NCI-H1694 treated with DMSO at 0.1 percent for 48 hours (cell line): ENCODE measurements around the gene FGD2.

Experiments used
- DNase-seq: peaks from one replicate; lab custom pipeline; 2025; lab: John Stamatoyannopoulos, UW

Gene FGD2

DNA sequence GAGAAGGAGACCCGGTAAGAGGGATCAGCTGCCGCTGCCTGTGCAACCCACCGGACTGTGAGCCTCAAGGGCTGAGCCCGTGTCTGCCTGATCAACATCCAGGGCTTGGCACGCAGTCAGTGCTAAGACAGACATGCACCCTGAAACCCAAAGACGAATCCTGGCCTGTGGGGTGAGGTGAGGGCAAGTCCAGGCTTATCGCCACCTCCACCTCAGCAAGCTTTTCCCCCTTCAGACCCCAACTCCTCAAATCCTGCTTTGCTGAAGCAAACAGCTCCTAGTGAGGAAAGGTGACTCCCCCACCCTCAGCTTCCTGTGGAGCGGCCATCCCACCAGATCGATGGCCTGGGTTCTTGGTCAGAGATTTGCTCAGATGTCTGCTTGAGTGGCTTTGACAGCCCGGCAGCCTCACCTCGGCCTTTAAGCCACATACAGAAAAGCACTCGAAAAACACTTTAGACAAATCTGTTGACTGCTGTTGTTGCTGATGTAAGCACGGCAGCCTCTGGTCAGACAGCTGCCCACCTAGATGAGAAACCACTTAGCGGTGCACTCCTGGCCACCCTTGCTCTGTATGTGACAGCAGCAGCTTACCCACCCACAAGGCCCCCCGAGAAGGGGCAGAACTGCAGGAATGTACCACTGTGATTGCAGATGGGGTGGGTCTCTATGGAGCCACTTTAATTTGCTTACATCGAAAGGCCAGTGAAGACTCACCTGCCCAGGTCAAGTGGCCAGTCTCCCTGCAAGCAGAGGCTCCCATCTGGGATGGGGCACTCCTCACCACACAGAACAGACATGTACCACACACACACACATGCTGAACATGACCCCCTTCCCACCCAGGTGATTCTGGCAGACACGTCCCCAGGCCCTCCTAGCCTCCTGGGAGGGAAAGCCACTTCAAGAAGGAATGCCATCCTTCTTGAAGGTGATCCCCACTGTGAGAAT is 34.3 kb upstream of the FGD2 start:
- no peak for DNase-seq

DNA sequence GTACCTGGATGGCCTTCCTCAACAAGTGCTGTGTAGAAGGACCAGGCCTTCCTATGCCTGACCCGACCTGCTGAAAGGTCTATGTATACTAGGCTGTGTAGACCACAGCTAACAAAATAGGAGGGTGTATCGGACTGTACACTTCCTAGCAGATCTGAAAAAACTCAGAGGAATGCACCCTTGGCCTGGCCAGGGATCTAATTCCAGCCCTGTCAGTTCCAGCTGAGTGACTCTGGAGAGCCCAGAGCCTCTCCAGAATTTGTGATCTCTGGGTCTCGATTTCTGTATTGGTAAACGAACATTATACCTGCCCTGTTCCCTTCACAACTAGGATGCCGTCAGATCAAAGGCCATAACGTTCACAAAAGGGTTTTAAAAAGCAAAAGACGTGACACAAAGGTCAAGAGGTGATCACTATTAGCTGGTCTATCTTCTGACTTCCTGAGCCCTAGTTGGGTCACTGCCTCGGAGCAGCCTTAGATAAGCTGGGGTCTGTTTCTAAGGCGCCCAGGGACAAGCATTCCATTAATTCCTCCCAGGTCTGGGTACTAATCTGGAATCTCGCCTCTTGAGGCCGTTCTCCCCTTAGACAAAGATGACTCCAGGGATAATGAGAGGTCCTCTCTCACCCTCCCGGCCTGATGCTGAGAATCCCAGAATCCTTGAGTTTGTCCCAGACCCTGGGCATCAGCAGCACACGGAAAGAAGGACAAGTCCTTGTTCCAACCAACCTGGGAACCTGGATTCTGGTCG is 33.4 kb upstream of the FGD2 start:
- no peak for DNase-seq

DNA sequence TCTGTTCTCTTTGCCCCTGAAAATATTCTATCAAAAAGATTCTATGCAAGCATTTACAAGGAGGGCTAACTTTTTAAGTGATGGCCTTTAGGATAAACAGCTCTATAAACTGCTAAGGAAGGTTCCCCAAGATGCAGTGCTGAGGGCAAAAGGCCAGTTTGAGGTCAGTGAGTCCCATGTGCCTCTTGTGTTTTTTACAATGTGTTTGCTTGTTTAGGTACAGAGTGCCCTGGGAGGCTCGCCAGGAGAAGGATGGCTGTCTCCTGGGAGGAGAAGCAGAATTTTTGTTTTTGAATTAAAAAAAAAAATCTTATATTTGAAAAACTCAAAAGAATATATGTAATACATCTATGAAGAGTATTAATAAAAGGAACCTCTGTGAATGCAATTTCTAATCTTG is 32.3 kb upstream of the FGD2 start:
- no peak for DNase-seq

DNA sequence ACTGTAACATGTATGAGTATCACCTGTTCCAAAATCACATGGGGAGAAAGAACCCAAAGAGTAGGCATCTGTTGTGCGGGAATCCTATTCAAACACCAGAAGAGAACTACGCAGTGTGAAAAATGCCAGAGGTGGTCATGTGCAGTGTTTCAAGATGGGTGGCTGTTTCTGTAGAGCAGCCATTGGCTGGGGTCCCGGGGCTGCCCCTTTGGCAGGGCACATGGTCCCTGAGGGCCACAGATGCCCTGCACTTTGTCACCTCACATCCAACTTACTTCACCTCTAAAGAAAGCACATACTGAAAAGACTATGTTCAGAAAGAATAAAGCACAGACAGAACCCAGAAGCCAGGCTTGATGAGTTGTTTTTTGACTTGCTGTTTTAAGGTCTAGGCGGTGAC is 31.8 kb upstream of the FGD2 start:
- DNase-seq: no peak

DNA sequence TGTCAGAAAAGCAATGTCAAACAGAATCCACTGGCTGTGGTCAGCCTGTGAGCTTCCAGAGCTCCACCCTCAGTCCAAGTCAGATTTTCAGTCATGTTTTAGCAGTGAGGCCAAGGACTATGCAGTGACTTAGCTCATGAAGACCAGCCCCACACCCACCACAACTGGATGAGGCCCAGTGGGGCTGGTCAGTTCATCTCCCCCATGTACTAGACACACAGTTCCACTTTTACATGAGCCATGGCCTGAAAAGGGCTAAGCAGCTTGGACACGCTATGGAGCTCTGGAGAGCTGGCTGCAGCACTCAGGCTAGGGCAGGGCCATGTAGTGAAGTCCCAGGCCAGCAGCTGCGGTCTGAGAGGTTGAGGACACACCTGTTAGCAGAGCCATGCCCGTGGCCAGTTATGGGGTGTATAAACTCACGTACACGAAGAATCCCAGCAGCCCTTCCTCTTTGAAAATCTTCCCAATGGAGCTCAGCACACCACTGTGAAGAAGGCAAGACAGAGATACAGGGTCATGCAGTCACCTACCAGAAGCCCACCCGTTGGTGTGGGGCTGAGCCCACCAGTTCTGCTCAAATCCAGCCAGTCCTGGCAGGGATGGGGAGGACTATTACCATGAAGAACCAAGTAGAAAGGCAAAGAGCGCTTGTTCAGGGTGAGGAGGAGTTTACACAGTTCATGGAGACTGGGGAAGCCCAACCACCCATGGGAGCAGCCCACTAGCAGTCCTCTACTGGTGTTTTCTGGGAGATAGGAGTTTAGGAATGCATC is 30.0 kb upstream of the FGD2 start:
- DNase-seq: no peak

DNA sequence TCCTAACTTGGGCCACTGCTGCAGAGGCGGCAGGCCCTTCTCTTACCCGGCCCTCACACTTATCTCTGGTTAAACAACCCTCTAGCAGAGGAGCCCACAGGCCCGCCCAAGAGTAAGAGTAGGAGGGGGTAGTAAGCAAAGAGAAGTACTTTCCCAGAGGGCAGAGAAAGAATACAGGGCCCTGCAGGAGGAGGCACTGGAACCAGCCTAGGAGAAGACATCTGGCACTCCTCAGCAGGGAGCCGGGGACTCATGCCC is 29.5 kb upstream of the FGD2 start:
- no peak for DNase-seq

DNA sequence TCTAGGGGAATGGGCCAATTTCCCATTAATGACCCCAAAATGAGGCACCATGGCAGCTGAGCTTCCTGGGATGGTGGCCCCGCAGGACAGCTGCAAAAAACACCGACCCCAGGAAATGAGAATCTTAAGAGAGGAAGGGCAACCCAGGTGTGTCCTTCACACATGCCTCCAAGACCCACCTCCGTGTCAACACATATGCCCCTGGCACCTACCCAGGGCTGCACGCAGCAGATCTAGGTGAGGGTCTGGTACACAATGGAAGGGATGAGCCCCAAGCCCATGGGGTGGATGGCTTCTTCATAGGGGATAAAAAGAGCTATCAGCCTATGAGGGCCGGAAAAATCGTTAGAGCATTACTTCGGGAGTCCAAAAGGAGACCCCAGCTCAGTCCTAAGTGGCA is 28.9 kb upstream of the FGD2 start:
- no peak for DNase-seq

DNA sequence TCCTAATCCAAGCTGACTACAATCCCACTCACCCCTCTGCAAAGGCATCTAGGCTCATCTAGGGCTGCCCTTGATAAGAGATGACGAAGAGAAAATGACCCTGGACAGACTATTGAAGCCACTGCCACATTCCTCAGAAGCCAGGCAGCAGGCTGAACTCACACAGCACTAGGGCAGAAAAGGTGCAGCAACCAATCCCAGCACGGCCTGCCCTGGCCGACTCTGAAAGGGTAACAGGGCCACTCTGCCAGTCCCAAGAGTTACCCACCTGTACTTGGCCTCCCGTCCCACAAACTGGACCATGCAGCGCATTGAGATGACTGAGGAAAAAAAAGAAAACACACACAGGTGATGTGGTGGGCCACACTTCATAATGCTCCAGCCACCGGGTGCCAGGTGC is 28.5 kb upstream of the FGD2 start:
- DNase-seq: no peak

DNA sequence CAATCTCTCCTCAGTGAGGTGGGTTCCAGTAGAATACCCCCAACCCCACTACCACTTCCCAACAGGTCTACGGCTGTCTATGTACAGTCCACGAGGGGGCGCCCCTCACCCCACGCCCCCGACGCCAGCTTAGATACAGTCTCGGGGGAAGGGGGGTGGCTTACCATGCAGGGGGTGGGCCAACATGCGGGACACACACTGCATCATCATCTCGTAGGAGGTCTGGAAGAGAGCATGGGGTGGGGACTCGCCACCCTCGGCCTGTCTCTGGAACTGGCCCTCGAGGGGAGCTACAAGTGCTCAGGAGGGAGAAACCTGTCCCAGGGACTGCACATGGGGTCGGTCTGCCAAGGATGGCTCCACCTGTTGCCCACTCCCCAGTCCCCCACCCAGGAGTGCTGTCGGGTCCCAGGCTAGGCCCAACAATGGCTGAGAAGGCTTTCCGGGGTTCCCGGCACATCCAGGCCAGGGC is 27.9 kb upstream of the FGD2 start:
- DNase-seq: no peak

DNA sequence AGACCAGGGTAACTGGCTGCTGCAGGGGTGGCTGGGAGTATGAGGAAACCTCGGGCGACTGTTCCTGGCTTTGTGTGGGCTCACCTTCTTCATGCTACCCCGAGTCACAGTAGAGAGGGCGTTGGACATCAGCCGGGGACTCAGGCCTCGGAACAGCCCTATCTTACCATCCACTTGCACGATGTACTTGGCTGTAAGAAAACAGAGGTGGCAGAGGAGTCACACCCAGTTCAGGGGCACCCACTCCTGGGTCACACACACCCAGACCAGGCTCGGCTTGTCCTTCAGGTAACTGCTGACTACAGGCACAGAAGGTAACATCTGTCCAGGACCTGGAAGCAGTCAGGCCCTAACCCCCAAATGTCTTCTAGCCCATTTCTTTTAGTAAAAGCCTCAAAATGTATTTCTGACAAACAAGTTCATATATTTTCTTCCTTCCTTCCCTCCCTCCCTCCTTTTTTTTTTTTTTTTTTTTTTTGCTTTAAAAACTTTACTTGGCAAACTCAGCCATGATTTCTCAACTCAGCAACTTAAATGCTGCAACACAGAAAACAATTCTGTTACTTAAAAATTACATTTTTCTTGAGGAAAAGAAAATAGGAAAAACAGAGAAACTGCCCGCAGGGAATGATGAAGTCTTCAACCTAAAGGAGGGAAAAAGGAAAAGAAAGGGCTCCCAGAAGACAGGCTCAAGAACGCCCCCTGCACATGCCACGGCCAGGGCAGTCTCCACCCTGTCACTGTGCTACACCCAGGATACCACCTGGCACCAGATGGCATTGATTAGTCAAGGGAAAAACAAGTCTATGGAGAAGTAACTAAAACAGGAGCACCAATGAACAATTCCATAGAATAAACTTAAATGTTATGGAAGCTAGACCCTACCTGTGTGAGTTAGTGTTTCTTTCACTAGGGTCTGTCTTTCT is 26.8 kb upstream of the FGD2 start:
- DNase-seq: peak; percentile 80

DNA sequence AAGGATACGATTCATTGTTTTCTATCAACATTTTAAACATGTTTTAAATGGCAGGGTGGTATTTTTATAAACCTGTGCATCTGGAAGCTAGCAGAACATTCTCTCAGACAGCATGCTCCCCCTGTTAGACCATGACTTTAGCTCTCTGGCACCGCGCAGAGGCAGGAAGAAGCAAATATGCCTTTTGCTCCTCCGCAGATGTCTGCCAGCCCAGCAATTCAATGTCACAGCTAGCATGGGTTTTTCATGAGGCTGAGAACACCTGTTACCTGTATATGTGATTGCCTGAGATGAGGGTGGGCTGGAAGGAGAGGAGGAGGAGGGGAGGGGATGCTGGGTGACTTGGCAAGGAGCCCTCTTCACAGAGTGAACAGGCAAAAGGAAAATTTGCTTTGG is 26.1 kb upstream of the FGD2 start:
- peak; percentile 80 for DNase-seq

DNA sequence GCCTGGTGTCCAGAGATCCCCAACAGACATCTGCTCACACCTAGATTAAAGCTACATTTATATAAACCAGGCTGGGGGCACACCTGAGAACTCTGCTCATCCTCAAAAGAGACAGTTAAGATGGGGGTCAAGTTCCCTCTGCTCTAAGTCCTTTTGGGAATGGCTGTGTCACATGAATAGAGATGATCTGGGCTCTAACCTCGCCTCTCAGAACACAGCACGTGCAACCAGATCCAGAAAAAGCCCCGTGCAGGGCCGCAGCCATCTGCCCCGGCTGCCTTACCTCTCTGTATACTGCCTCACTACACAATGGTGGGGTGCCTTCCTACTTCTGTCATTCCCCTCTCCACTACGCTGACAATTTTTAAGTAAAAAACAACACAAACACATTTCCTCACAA is 25.3 kb upstream of the FGD2 start:
- DNase-seq: no peak

DNA sequence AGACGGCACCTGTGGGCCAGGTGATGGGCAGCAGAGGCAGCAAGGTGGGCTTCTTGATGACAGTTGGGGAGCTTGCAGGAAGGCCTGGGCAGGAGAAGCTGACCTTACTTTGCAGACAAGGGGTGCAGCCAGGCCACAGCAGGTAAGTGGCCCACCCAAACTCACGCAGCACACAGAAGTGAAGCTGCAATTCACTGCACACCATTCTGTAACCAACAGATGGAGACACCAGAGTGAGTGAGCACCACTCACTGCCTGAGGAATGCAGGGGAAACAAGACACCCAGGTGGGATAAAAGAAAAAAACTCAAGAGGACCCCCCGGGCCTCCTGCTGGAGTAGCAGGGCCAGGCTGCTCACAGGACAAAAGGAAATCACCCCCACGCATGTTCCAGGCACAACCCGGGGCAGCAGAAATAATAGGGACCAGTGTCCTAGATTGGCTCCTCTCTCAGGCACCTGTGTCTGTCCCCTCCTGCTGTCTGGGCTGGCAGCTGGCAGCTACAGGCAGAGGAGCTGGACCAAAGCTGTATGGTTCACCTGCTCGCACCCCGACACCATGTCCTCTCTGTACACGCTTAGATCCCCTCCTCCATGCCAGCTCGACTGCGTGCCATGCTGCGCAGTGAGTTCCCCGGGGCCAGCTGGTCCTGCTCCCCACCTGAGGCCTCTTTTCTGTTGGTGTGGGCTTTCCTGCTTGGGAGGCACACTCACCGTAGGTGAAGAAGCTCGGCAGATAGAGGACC is 24.4 kb upstream of the FGD2 start:
- no peak for DNase-seq

DNA sequence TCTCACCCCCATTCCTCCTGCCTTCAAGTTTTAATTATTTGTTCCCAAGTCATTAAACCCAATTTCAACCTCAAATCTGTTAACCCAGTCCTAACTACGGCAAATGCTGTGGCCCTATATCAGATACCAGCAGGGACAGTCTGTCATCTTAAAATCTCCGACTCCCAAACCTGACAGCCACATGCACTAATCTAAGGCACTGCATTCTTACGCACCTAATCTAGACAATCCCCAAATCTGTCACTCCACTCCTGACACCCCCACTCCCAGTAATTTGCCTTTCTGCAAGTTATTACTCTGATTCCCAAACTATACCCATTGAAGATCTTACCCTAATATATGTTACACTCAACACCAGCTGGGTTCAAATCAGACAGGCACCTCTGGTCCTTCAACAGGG is 21.9 kb upstream of the FGD2 start:
- DNase-seq: no peak

DNA sequence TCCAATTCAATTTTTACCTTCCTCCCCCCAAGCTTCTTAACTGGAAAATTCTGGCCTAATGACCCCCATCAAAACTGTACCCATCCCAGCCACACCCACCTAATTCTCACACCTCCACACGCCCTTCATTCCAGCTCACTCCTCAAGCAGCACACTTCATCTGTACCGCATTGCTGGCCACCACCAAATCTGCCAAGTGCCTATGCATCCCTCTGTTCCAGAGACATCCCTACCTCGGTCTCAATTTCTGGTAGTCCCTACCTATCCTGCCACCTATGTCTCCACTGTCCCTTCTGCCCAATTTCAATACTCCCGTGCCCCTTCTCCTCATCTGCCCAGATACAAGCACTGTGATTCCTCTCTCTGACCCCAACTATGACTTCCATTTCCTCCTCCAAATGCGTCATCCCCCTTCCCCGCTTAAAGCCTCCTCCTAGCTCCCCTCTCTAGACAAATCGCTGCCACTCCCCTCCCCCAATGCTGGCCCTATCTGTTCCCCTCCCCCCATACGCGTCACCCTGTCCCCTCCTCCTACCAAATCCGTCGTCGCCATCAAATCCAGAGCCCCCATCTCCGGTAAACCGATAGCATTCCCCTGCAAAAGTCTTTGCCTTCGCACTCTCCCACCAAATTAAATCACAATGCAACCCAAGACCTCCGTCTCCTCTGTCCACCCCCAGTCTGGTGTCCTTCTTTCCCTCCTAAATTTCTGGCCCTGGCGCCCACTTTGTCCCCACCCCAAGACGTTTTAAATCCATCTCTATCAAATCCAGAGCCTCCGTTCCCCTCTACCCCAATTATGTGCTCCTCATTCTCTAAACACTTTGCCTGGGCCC is 20.7 kb upstream of the FGD2 start:
- DNase-seq: no peak

DNA sequence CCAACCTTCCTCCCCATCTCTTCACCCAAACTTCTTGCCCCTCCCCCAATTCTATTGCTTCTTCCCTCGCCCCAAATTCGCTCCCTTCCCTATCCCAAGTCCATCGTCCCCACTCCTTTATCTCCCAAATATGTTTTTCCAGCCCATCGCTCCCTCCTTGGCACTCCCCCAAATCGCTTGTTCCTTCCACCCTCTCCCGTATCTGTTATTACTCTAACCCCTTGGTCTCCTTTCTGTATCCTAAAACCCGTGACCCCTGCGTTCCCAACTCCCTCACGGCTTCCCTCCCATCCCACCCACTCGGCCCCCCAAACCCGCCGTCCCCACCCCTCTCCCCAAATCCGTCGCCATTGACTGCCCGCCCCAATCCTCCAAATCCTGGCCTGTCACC is 20.0 kb upstream of the FGD2 start:
- no peak for DNase-seq

DNA sequence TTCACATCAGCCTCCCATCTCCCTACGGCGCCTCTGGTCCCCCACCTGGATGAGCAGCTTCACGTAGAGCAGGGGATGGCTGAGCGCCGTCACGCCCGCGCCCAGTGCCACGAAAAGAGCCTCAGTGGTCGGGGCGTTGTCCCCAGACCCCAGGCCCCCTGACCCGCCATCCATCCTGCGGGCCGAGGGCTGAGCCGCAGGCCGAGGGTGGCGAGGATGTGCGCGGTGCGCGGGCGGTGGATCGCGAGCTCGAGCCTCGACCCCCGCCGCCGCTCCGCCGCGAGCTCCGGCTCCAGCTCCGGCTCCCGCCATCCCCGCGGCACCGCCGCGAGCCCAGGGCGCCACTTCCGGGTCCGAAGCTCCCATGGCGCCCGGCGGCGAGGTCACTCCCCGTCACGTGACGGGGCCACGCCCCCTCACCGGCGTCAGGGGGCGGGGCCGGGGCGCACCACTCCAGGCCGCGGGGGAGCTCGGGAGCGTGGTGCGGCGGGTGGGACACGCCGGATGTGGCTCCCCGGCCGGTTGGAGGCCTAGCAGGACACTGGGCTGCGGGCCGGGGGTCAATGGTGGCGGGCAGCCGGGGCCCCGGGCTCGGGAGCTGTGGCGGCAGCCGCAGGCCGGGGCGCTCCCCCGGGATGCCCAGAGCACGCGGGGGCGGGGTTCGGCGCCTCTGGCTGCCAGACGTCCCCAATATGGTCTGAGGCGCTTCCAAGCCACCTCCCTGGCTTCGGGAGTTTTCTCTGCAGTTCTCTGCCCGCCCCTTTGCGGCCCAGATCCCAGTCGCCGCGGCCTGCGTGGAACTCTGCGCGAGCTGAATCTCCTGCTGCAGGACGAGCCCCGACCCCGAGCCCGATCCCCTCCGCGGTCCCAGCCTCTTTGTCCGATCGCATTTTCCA is 19.4 kb upstream of the FGD2 start, which contains the start of gene MTCH1:
TSS of gene MTCH1 (minus strand) at position 389 of the 896 bp plus-strand sequence. CDS start at position 366, 23 bp downstream.
- peak; percentile 64 for DNase-seq

DNA sequence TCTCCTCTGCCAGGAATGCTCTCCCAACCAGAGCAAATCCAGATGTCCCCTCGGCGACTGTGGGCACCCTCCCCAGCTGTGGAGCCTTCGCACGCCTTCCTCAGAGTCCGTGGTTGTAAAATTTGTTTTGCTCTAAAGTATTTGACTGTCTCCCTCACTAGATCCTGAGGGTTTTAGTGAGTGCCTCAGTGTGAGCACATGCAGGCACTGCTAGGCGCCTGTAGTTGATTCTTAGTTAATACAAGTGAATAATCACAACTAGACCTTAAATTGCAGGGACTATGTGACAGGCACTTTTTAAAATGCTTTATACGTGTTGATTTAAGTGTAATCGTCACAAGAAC is 18.8 kb upstream of the FGD2 start:
- DNase-seq: no peak

DNA sequence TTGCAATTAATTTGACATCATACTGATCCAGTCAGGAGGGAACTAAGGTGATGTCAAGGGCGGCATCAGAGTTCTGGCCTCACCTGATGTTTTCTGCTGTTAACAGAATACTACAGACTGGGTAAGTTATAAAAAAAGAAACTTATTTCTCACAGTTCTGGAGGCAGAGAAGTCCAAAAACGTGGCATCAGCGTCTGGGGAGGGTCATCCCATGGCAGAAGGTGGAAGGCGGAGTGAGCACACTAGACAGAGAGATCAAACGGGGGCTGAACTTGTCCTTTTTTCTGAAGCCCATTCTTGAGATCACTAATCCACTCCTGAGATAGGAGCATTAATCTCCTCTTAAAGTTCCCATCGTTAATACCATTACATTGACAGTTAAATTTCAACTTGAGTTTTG is 16.2 kb upstream of the FGD2 start:
- DNase-seq: no peak
